A673 (cell line): ENCODE data around the gene ING4.

Source experiments
- CTCF ChIP-seq: fragments of 300-800, 200-600 bp; sonication (generic); conservative IDR thresholded peaks from 2 replicates; pipeline ENCODE4 v1.5.1; 2017; ENCODE audit warnings: low read depth, mild to moderate bottlenecking, antibody characterized with exemption, low read length, moderate library complexity, mixed read lengths
- EZH2 ChIP-seq: fragments of 200-600 bp; sonication (generic); IDR thresholded peaks from 2 replicates; pipeline ENCODE4 v1.6.1; 2017; ENCODE audit warnings: borderline replicate concordance, low read depth, mild to moderate bottlenecking, mixed read lengths, antibody characterized with exemption, low read length; ENCODE audit not compliant: poor library complexity, severe bottlenecking

GRCh38 chr12:6615802-6616201 lies 47.1 kb downstream of the ING4 start:
- TF ChIP-seq CTCF (no peak), EZH2 (no peak)
